Mesenteric fat pad (tissue), 1 donor: ENCODE data around the gene NAT10. TPM values are rescaled to one million over a fixed set of nuclear protein-coding genes. Genes with fewer than 3 reads are reported as not detected.
"Not testable (repeated sequence)": the region's sequence is repeated elsewhere in the genome, so short reads cannot be mapped to it uniquely, and the experiment has no call there.

Experiments
- DNase-seq: peaks from one replicate; pipeline ENCODE4 v3.0.0-alpha.2; 2020; ENCODE audit warnings: low spot score
- total RNA-seq: library from RNA; stranded (reverse); fragmentation: NEBNext Ultra II Directional; extraction: Animal tissue kit (Norgen Biotek cat#: 25700); gene quantifications from one replicate; pipeline ENCODE4 v1.2.1, GENCODE V29; 2021
- donor health status: DM: yes; HTN: yes; CAD: no.

Gene NAT10
- total RNA-seq, 1 donor from 2014 or later: 46.6 TPM

DNA sequence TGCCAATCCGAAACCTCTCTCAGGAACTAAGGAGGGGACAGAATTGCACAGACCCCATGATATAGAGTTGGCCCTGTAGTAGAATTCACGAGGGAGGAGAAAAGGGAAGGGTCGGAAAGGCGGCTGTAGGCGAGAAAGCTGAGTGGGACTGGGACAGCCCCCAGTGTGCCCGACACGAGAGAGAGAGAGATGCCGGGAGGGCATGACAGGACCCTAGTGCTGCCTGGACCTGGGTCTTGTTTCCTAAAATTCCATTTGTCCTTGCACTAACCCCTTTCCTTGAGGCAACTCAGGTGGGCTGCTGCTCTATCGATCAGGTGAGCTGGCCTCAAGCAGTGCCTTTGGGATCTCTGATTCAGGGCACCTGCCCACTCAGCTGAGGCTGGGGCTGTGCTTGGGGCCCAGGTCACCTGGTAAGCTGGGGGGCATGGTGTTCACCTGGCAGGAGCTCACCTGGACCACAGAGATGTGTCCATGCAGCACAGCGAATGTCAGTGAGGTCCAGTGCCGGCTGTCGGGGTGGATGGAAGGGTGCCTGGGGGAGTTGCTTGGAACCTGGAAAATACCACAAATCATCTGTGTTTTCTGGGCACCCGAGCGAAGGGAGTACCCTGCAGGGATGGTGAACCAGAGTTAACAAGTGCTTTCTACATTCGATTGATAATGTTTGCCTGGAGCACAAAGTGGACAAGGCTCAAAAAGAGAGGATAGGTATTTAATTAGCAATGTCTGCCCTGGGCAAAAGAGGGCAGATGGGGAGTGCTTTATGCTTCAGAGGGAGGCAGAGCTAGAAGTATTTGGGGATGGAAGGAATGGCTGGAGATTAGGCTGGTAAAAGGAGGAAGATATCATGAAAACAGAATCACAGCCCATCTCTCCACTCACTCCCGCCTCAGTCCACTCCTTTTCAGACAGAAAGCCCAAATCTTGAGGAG is 61.6 kb downstream of the NAT10 start:
- DNase-seq: no peak

DNA sequence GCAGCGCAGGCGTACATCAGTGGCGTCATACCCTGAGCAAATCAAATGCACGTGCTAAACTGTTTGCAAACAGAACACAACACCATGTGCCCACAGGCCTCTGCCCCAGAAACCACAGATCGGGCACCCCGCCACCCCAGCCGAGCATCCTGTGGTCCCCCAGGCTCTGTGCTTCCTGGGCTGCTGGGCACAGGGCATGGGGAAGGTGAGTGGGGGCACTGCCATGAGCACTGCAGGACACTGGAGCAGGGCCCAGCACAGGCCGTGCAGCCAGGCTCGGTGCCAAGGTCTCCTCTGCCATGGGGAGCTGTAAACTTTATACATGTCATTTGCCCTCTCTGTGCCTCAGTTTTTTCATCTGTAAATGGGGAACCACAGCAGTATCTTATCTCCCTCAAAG is 62.5 kb downstream of the NAT10 start:
- no peak for DNase-seq

DNA sequence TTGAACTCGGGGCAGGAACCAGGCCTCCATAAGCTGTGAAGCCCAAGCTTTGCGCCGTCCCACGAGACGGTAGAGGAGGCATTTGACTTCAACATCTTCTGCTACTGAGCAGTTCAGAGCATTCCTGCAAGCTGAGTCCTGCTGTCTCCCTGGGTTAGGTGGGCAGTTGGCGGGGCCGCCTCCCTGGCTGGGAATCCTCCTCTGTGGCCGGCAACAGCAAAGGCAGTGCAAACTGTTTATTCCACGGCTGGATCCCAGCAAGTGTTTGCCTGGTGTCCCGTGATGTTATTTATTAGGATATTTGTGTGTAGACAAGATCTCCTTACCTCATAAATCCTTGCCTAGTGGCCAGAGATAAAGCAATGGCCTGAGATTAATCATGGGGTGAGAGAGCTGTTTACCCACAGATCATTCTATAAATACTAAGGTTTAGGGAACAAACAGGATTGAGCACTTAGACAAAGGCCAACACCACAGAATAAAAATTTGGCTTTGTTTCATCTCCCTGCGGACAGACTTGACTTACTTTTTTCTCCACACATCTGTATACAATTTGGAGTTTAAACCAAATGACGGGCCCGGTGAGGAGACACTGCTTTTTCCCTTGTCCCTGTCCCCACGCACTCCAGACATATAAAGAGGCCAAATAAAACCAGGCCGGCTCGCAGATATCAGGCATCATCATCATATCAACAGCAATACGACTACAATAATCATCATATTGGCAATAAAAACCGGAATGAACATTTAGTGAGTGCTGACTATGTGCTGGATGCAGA is 63.4 kb downstream of the NAT10 start:
- no peak for DNase-seq

DNA sequence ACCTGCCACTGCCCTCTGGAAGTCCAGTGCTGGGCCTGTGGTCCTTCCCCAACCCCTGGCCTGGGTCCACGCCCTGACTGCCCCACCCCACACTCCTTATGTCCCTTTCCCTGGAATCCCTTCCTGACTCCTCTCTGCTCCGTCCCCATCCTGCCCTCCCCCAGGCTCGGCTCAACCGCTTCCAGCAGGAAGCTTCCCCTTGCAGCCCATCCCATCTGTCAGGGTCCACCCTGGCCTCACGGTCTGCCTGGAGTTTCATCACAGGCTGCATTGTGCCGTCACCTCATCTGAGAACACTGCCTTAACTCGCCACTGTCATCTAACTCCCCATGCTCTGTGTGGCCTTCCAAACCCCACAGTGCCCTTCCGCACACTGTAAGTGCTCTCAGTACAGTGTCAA is 64.3 kb downstream of the NAT10 start:
- no peak for DNase-seq

DNA sequence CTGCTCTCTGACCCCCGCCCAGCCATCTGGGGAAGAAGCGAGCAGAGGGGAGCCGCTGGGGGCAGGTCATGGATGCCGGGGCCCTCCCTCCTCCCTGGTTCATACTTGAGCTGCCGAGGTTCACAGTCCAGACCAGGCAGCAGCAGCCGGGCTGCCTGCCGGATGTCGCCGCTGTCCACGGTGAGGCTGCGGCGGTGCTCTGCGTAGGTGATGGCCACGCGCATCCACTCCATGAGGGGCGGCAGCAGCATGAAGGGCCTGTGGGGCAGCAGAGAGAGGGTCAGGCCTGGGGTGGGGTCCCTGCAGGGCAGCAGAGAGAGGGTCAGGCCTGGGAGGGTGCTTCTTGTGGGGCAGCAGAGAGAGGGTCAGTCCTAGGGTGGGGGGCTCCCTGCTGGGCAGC is 67.6 kb downstream of the NAT10 start:
- DNase-seq: no peak

DNA sequence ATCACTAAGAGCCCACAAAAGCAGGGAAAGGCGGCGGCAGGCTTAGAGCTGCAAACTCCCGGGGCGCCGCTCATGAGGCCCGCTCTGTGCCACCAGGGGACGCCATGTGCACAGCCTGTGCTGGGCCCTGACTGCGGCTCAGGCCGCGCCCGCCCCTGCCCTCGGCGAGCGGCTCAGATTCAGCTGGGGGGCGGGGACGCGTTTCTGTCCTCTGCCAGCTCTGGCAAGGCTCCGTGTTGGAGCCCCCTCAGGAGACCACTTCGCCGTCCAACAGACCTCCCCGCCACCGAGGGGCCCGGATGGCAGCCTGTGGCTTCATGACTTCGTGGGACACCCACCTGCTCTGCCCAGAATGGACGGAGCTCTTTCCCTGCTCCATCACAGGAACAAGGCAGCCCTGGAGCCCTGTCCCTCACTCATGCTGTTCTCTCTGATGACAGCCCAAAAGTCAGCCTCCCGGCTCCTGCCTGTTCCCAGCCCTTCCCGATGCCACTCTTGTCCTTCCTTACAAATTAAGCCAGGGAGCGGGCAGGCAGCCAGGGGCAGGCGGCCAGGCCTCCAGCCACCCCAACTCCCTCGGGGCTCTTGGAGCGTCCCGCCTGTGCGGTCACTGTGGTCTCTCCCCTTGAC is 69.1 kb downstream of the NAT10 start:
- peak; percentile 96 for DNase-seq

DNA sequence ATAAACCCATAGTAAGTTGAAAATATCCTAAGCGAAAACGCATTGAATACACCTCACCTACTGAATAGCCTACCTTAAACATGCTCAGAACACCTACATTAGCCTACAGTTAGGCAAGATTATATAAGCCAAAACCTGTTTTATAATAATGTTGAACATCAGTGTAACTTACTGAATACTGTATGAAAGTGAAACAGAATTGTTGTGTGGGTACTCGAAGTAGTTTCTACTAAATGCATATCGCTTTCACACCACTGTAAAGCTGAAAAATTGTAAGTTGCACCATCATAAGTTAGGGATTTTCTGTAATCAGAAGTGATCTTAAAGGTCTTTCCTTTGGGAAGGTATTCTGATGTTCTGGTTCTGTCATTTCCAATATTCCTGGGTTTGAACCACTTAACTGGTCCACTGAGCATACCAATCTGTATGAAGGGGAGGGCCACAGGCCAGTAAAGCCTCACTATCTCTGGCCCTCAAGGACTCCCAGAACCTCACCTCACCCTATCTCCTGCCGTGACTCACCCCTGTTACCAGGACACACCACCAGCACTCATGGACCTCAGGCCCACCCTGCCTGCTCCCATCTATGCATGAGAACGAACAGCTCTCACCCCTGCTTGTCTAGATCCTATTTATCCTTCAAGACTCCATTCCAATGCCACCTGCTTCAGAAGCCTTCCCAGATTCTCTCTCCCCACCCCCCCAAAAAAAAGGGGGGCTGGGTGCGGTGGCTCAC is 70.0 kb downstream of the NAT10 start:
- DNase-seq: no peak

DNA sequence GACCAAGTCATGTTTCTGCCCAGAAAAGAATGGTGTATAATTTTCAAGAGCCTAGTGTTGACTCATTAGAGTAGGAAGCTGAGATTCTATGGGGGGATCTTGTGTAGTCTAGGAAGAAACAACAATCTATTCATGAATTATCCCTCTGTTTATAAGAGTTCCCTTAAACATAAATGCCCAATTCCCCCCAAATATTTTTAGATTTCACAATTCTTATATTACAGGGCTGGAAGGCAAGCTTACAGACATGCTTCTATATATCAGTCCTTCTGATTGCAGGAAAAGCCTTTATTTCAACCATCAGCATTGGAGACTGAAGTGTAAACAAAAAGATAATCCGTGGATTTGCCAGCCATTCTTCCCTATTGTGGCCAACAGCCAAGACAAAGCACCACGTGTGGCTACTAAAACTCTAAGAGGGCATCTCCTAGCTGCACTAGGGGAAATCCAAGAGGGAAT is 71.4 kb downstream of the NAT10 start:
- no peak for DNase-seq

DNA sequence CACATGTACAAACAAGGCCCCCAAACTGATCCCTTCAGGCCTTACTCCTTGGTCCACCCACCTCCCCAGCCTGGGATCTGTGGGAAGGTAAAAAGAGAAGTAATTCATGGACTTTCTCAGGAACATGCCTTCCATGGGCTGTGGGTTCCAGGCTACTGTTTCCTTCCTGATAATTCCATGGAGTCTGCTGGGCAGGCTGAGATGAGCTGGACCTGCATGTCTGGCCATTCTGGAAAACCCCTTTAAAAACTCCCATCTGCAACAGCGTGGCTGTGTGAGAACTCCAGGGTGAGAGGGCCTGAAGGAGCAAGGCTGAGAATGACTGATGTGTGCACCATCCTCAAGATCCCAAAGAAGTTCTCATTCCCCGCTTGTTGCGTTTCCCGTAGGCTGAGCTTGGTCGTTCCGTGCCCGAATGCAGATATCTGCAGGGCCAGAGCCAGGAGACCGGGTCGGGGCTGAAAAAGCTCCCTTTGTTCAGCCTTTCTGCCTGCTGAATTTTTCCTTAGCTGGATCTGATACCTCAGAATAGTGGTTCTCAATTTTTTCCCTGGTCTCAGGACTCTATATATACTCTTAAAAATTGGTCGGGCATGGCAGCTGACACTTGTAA is 72.9 kb downstream of the NAT10 start:
- DNase-seq: no peak

DNA sequence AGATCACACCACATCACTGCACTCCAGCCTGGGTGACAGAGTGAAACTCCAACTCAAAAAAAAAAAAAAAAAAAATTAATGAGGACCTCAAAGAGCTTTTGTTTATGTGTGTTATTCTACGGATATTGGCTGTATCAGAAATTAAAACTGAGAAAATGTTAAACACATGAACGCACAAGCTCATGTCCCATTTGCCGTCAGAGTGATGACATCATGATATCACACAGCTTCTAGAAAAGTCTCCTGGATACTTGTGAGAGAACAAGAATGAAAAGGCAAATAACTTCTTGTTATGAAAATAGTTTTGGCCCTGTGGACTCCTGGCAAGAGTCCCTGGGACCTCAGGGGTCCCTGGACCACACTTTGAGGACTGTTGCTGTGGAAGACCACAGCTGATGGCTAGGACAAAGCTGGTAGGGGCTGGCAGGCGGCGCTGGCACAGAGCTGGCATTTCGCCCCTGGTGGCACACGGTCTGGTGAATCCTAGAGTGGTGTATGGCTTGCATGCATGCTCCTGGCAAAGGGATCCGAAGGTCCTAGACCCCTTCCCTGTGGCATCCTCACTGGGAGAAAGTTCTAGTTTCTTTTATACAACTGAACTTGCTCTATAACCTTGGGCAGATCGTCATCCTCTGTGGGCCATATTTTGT is 73.7 kb downstream of the NAT10 start:
- DNase-seq: no peak

DNA sequence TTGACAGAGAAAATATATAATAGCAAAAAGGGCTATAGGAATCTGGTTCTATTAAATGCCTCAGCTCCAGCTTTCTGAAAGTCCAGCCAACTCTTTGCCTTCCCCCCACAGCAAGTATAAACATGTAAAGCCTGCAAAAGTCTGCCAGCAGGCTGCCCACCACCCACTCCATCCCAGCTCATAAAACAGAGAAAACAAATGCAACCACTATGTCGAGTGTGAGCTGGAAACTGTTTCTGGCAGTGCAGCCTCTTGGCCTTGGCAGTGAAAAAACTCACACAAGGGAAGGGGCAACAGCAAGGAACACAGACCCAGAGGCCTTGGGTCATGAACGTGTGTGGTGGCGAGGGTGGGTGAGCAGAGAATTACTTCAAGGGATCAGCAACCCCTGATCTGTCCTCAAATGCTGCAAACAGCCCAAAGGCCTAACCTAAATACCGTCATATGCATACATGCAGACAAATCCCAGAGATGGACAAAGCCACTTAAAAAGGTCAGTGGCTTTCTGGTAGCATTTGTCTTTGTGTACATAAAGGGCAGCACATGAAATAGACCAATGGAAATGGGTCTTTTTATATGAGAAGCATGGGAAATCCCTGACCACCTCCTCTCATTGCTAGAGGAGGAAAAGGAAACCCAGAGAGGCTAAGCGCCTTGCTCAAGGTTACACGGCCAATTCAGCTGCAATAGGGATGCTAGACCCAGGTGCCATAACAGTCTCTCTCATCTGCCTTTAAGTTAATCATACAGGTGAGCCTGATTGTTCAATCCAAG is 74.8 kb downstream of the NAT10 start:
- no peak for DNase-seq

DNA sequence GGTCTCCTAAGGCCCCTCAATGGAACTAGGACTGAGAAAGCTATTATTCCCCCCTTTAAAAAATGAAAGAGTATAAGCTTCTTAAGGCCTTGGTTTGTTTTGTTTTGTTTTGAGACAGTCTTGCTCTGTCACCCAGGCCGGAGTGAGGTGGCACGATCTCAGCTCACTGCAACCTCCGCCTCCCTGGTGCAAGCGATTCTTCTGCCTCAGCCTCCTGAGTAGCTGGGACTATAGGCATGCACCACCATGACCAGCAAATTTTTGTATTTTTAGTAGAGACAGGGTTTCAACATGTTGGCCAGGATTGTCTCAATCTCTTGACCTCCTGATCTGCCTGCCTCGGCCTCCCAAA is 75.4 kb downstream of the NAT10 start:
- DNase-seq: not testable (repeated sequence)

DNA sequence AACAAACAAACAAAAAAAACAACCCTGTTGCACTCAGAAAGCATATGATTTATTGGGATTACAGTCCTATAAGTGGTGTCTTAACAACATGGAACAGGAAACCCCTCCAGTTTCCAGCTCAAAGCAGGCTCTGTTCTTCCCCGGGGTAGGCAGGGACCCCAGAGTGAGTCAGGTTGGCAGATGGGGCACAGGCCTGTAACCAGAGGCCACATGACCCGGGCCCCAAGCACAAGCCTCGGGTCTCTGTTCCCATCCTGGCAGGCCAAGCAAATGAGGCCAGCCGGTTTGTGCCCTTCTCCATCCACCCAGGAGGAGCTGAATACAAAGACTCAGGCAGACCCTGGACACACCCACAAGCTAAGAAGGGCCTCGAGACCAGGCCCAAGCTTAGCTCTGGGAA is 75.8 kb downstream of the NAT10 start:
- no peak for DNase-seq

DNA sequence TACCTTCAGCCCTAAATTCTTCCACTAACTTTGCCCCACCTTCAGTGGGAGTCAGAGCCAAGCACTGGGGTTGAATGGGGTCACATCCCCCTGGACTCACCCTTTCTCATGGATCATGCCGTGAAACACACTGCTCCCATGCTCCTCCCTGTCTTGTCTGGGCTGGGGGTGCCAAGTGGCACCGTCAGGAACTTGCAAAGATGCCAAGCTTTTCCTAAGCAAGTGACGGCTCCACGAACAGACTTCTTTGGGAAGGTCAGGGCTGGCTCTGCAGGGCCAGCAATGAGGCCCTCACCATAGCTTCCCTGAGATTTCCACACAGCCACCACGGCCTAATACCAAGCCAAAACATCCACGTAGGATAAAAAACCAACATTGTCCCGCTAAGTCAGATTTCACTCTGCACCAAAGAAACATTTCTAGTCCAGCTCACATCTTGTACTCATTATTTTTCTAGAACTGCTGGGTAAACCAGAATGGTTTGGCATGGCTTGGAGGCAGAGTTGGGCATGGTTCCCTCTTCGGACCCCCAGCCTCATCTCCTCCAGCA is 76.5 kb downstream of the NAT10 start:
- no peak for DNase-seq

DNA sequence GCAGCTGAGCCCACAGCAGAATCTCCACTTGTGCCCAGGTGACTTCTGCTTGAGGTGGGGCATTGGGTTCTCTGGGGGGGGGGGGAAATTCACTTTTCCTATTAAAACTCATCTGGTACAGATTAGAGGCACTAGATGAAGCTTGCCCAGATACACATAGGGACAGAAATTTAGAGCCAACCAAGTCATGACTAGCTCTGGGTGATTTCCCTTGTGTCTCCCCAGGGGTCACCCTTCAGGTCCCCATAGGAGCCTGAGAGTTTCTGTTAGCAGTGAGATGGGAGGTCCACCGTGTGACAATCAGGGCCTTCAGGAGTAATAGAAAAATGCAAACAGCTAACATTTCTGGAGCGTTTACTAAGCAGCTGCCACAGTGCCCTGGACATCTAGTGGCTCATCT is 77.0 kb downstream of the NAT10 start:
- DNase-seq: no peak

DNA sequence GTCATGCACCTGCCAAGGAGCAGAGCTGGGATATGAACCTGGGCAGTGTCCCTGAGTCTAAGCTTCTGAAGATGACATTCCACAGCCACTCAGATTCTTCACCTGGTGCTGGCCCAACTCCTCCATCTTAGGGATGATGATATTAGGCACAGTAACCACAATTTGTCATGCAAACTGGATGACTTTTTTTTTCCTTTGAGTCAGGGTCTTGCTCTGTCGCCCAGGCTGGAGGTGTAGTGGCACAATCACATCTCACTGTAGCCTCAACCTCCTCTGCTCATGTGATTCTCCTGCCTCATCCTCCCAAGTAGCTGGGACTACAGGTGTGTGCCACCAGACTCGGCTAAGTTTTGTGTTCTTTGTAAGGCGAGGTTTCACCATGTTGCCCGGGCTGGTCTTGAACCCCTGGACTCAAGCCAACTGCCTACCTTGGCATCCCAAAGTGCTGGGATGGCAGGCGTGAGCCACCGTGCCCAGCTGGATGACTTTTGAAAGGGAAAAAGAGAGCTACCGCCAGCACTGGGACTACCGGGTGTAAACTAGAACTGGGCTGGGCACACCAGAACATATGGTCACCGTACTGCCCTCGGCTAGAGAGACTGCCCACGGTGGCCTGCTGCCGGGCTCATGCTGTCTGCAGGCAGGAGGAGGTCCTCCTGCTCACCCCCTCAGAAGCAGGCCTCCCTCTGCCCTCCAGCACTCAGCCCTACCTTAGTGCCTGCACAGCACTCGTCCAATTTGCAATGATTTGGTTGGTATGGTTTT is 77.7 kb downstream of the NAT10 start:
- DNase-seq: no peak

DNA sequence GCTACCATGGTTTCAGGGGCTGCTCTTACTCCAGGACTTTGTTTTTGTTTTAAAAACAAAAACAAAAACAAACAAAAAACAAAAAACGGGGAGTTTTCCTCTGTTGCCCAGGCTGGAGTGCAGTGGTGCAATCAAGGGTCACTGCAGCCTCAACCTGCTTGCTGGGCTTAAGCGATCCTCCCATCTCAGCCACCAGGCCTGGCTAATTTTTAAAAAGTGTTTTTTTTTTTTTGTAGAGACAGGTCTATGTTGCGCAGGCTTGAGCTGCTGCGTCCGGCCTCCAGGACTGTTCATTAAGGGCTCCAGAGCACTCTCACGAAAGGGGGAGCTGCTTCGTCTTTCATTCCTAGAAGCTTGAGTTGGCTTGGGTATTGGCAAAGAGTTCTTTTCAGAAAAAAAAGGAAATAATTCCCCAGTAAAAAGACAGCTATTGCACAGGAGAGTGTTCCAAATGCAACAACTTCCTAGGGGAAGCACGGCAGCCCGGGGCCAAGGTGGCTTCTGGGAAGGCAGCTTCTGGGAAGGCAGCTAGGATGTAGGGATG is 78.5 kb downstream of the NAT10 start:
- DNase-seq: no peak

DNA sequence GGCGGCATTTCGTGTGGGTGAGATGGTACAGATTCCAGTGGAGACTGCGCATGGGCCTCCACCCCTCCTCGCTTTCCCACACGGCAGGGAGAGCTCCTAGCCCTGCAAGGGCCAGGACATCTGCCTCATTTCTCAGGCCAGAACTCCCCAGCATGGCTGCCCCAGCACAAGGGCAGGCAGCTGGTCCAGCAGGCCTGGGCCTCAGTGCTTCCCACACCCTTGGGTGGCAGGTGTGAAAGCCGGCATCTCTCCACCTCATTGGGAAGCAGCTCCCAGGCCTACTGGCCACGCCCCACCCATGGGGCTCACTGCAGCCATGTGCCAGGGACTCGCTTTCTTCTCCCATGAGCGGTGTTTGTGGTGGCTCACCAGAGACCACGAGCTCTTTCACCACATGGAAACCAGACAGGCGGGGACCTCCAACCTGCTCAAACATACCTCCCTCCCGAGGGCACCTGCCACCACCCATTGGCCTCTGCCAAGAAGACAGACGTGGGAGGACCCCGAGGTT is 79.1 kb downstream of the NAT10 start:
- DNase-seq: no peak
